GM23248 (cell line): ENCODE results near the gene DPYSL5. TPM values are rescaled to one million over a fixed set of nuclear protein-coding genes. Genes with fewer than 3 reads are reported as not detected.

Source experiments
- DNase-seq: peaks from one replicate; pipeline ENCODE4 v3.0.0-alpha.2; 2015
- H2AFZ ChIP-seq: fragments of 200-600 bp; sonication (generic); 2 replicates; pipeline ENCODE4 v1.6.1; 2016; ENCODE audit warnings: antibody characterized with exemption
- H3F3A ChIP-seq: fragments of 200-600 bp; sonication (generic); 2 replicates; pipeline ENCODE4 v1.6.1; 2016; ENCODE audit warnings: mild to moderate bottlenecking, antibody characterized with exemption, mixed run types; ENCODE audit not compliant: insufficient read depth
- H3K27ac ChIP-seq: fragments of 200-600 bp; sonication (generic); 2 replicates; pipeline ENCODE4 v1.5.1; 2016; ENCODE audit warnings: mild to moderate bottlenecking
- H3K27me3 ChIP-seq: fragments of 200-600 bp; sonication (generic); replicated peaks from 2 replicates; pipeline ENCODE4 v1.6.1; 2016; ENCODE audit warnings: mild to moderate bottlenecking; ENCODE audit not compliant: insufficient read depth
- H3K36me3 ChIP-seq: fragments of 200-600 bp; sonication (generic); 2 replicates; pipeline ENCODE4 v1.6.1; 2016; ENCODE audit warnings: low read depth, mild to moderate bottlenecking
- H3K4me1 ChIP-seq: fragments of 200-600 bp; sonication (generic); 2 replicates; pipeline ENCODE4 v1.6.1; 2016; ENCODE audit warnings: mild to moderate bottlenecking; ENCODE audit not compliant: insufficient read depth
- H3K4me2 ChIP-seq: fragments of 200-600 bp; sonication (generic); one replicate; pipeline ENCODE4 v1.6.1; 2016; ENCODE audit warnings: mild to moderate bottlenecking; ENCODE audit not compliant: unreplicated experiment
- H3K4me3 ChIP-seq: fragments of 200-600 bp; sonication (generic); 2 replicates; pipeline ENCODE4 v1.5.1; 2016; ENCODE audit warnings: mild to moderate bottlenecking
- H3K79me2 ChIP-seq: fragments of 200-600 bp; sonication (generic); 2 replicates; pipeline ENCODE4 v1.6.1; 2016; ENCODE audit warnings: mild to moderate bottlenecking; ENCODE audit not compliant: insufficient read depth
- H3K9ac ChIP-seq: fragments of 200-600 bp; sonication (generic); 2 replicates; pipeline ENCODE4 v1.6.1; 2016; ENCODE audit warnings: mild to moderate bottlenecking
- H3K9me2 ChIP-seq: fragments of 200-600 bp; sonication (generic); 2 replicates; pipeline ENCODE4 v1.6.1; 2016; ENCODE audit warnings: mixed run types, mild to moderate bottlenecking, moderate library complexity; ENCODE audit not compliant: insufficient read depth
- H3K9me3 ChIP-seq: fragments of 200-600 bp; sonication (generic); one replicate; pipeline ENCODE4 v1.6.1; 2017; ENCODE audit warnings: low read depth
- H4K20me1 ChIP-seq: fragments of 200-600 bp; sonication (generic); 2 replicates; pipeline ENCODE4 v1.6.0; 2016; ENCODE audit not compliant: insufficient read depth
- EZH2 ChIP-seq: fragments of 200-600 bp; sonication (generic); IDR thresholded peaks from 2 replicates; pipeline ENCODE4 v1.6.1; 2018; ENCODE audit warnings: antibody characterized with exemption, mild to moderate bottlenecking; ENCODE audit not compliant: insufficient read depth, poor library complexity, severe bottlenecking
- EZH2phosphoT487 ChIP-seq: fragments of 200-600 bp; sonication (generic); IDR thresholded peaks from 2 replicates; pipeline ENCODE4 v1.6.1; 2018; ENCODE audit warnings: antibody characterized with exemption, moderate library complexity, mild to moderate bottlenecking, low read depth; ENCODE audit not compliant: insufficient read depth
- WGBS, 2 experiments: methylation state at CpG; one replicate each; pipeline ENCODE4 v1.1.6; 2015 to 2017; ENCODE audit warnings: low lambda C conversion rate in 2 of 2, low coverage in 1 of 2; ENCODE audit errors: missing lambda C conversion rate in 2 of 2; 5-methylcytosine and 5-hydroxymethylcytosine counted together
- in situ Hi-C: fragments of 300-500 bp; cut with MboI; formaldehyde crosslinking; loops from 2 replicates; pipeline ENCODE4 v1.15.0; 2020
- polyA plus RNA-seq: library from polyadenylated mRNA; unstranded; fragments of >200 nt; fragmentation: Nextera tagmentation; extraction: Ambion mirVana; gene quantifications from 2 replicates; pipeline ENCODE4 v1.2.1, GENCODE V29; 2016
- total RNA-seq: library from RNA; depleted of rRNA; stranded (reverse); fragments of >200 nt; shearing (Covaris generic); gene quantifications from 2 replicates; pipeline ENCODE4 v1.2.3, GENCODE V29; 2014; rRNA removed

Gene DPYSL5
- total and polyA plus RNA-seq, 2 experiments from 2014 or later = not detected

- no peaks in the 10 kb centered on the region for H3K27me3 ChIP-seq
- no peak overlapping the region for H3K27ac ChIP-seq
- TF ChIP-seq EZH2 (no peak), EZH2phosphoT487 (no peak)
- no peaks in the 10 kb centered on the region for H3K79me2 ChIP-seq
- no peak overlapping the region for H2AFZ ChIP-seq
- H3K4me2 ChIP-seq = no peak overlapping the region
- no peaks in the 10 kb centered on the region for H3K36me3 ChIP-seq
- no peak overlapping the region for H3K4me3 ChIP-seq
- 38 to 50% methylated on average over 1 of the region's 1 CpG for WGBS, 2 experiments
- H3F3A ChIP-seq = no peaks in the 10 kb centered on the region
- H3K9ac ChIP-seq = no peak overlapping the region
- H3K9me3 ChIP-seq = no peaks in the 10 kb centered on the region
- peaks cover 3% of the 10 kb centered on the region; the same call in 1 of the 2 replicates for H3K9me2 ChIP-seq
- in situ Hi-C loops = no loop called here
- H3K4me1 ChIP-seq = no peaks in the 10 kb centered on the region
- DNase-seq = no peak
- no peaks in the 10 kb centered on the region; the same call in 1 of the 2 replicates for H4K20me1 ChIP-seq
These were observed 147.1 kb downstream of the DPYSL5 start for GRCh38 chr2:26994983-26995382.

- in situ Hi-C loops = no loop called here
- Histone ChIP-seq H3K4me1 (no peaks in the 10 kb centered on the region), H3K27me3 (no peaks in the 10 kb centered on the region), H3K27ac (no peak overlapping the region), H3K4me3 (no peak overlapping the region), H3K4me2 (no peak overlapping the region), H4K20me1 (no peaks in the 10 kb centered on the region; the same call in 1 of the 2 replicates), H3K79me2 (no peaks in the 10 kb centered on the region), H3K9me3 (no peaks in the 10 kb centered on the region), H3F3A (peaks cover 9% of the 10 kb centered on the region; the same call in 1 of the 2 replicates), H3K36me3 (no peaks in the 10 kb centered on the region), H3K9me2 (peaks cover 3% of the 10 kb centered on the region; the same call in 1 of the 2 replicates), H2AFZ (no peak overlapping the region), H3K9ac (no peak overlapping the region)
- WGBS, 2 experiments = 83% methylated on average over 10 of the region's 10 CpGs
- DNase-seq = no peak
- no peak for TF ChIP-seq EZH2
- TF ChIP-seq EZH2phosphoT487 = no peak
These were observed 149.5 kb downstream of the DPYSL5 start for GRCh38 chr2:26997394-26997793.

GRCh38 chr2:26998323-26998722 lies 150.4 kb downstream of the DPYSL5 start:
- no peak for TF ChIP-seq EZH2phosphoT487
- TF ChIP-seq EZH2 = no peak
- Histone ChIP-seq H3K36me3 (no peaks in the 10 kb centered on the region), H3K4me1 (peaks cover 8% of the 10 kb centered on the region), H3K4me3 (no peak overlapping the region), H3K9me2 (peaks cover 3% of the 10 kb centered on the region; the same call in 1 of the 2 replicates), H2AFZ (no peak overlapping the region), H3K79me2 (no peaks in the 10 kb centered on the region), H4K20me1 (no peaks in the 10 kb centered on the region), H3K9ac (no peak overlapping the region), H3K9me3 (no peaks in the 10 kb centered on the region), H3K27ac (no peak overlapping the region), H3K27me3 (no peaks in the 10 kb centered on the region), H3F3A (peaks cover 16% of the 10 kb centered on the region), H3K4me2 (no peak overlapping the region)
- no peak for DNase-seq
- in situ Hi-C loops = no loop called here
- WGBS, 2 experiments = 67 to 74% methylated on average over 1 of the region's 1 CpG

Other genes starting within 250 kb of the DPYSL5 start
- not detected in 2 replicates for gene CIB4, start 206.8 kb upstream of the DPYSL5 start, total RNA-seq
- gene CIB4, start 206.8 kb upstream of the DPYSL5 start, polyA plus RNA-seq = not detected in 2 replicates
- gene KCNK3, start 155.4 kb upstream of the DPYSL5 start, total RNA-seq = not detected in 2 replicates
- gene KCNK3, start 155.4 kb upstream of the DPYSL5 start, polyA plus RNA-seq = 0.04 TPM in 1 of 2 replicates, not detected in the other
- 45.4 and 46.9 TPM in 2 replicates for gene SLC35F6, start 83.8 kb upstream of the DPYSL5 start, total RNA-seq
- gene SLC35F6, start 83.8 kb upstream of the DPYSL5 start, polyA plus RNA-seq = 36.6 and 37.1 TPM in 2 replicates
- gene CENPA, start 62.1 kb upstream of the DPYSL5 start, total RNA-seq = 5.7 and 8.1 TPM in 2 replicates
- 9.1 and 12.1 TPM in 2 replicates for gene CENPA, start 62.1 kb upstream of the DPYSL5 start, polyA plus RNA-seq
- gene MAPRE3, start 122.5 kb downstream of the DPYSL5 start, total RNA-seq = 5.4 and 7.9 TPM in 2 replicates
- gene MAPRE3, start 122.5 kb downstream of the DPYSL5 start, polyA plus RNA-seq = 21.6 and 23.0 TPM in 2 replicates
- gene TMEM214, start 184.8 kb downstream of the DPYSL5 start, total RNA-seq = 74.9 and 90.4 TPM in 2 replicates
- 70.9 and 75.7 TPM in 2 replicates for gene TMEM214, start 184.8 kb downstream of the DPYSL5 start, polyA plus RNA-seq
- 15.2 and 17.8 TPM in 2 replicates for gene AGBL5, start 203.5 kb downstream of the DPYSL5 start, total RNA-seq
- gene AGBL5, start 203.5 kb downstream of the DPYSL5 start, polyA plus RNA-seq = 19.7 TPM in 2 replicates
- gene OST4, start 223.5 kb downstream of the DPYSL5 start, total RNA-seq = 445 and 499 TPM in 2 replicates
- gene OST4, start 223.5 kb downstream of the DPYSL5 start, polyA plus RNA-seq = 906 and 942 TPM in 2 replicates
- gene EMILIN1, start 230.5 kb downstream of the DPYSL5 start, total RNA-seq = 219 and 229 TPM in 2 replicates
- 61.5 and 65.0 TPM in 2 replicates for gene EMILIN1, start 230.5 kb downstream of the DPYSL5 start, polyA plus RNA-seq
- gene KHK, start 238.6 kb downstream of the DPYSL5 start, total RNA-seq = not detected in 2 replicates
- 0.24 and 0.51 TPM in 2 replicates for gene KHK, start 238.6 kb downstream of the DPYSL5 start, polyA plus RNA-seq